ENCODE data around the gene TPRG1.

Gene TPRG1

GRCh38 chr3:189170559-189170958 lies 1.2 kb upstream of the TPRG1 start:
- no peak overlapping the region for H3K9ac ChIP-seq (ENCODE audit: low read length)
- H3K9me2 ChIP-seq (replicated peaks; ENCODE audit: insufficient read depth, low read length), result no peaks in the 10 kb centered on the region
- no peaks in the 10 kb centered on the region for H3K79me2 ChIP-seq (ENCODE audit: insufficient read depth, low read length)
- H3K9me3 ChIP-seq (ENCODE audit: insufficient read depth, low read length), result no peaks in the 10 kb centered on the region
- H3F3A ChIP-seq (ENCODE audit: insufficient read depth), result no peaks in the 10 kb centered on the region
- H2AFZ ChIP-seq (ENCODE audit: low read depth, low read length, severe bottlenecking), result no peak overlapping the region
- H3K4me2 ChIP-seq (ENCODE audit: low read depth, low read length, poor library complexity, severe bottlenecking), result no peak overlapping the region
- no peak for TF ChIP-seq EZH2phosphoT487 (conservative IDR thresholded peaks at IDR 0.05; ENCODE audit: low read length)
- TF ChIP-seq CTCF (IDR thresholded peaks at IDR 0.05; ENCODE audit: insufficient read depth, low read length, poor library complexity, severe bottlenecking), result no peak
- no peak overlapping the region for H3K27ac ChIP-seq (ENCODE audit: low read depth, low read length)
- H3K36me3 ChIP-seq (ENCODE audit: low read length), result no peaks in the 10 kb centered on the region
- H4K20me1 ChIP-seq (ENCODE audit: low read depth, low read length), result no peaks in the 10 kb centered on the region
- H3K4me3 ChIP-seq (ENCODE audit: insufficient read depth, low read length, poor library complexity, severe bottlenecking), result no peak overlapping the region
- H3K27me3 ChIP-seq (ENCODE audit: low read length), result no peaks in the 10 kb centered on the region

GRCh38 chr3:189172668-189173419 lies 1.1 kb downstream of the TPRG1 start:
- H3K36me3 ChIP-seq (ENCODE audit: low read length), result no peaks in the 10 kb centered on the region
- no peak overlapping the region for H2AFZ ChIP-seq (ENCODE audit: low read depth, low read length, severe bottlenecking)
- no peaks in the 10 kb centered on the region for H3F3A ChIP-seq (ENCODE audit: insufficient read depth)
- H3K79me2 ChIP-seq (ENCODE audit: insufficient read depth, low read length), result no peaks in the 10 kb centered on the region
- H3K27ac ChIP-seq (ENCODE audit: low read depth, low read length), result no peak overlapping the region
- H3K4me3 ChIP-seq (ENCODE audit: insufficient read depth, low read length, poor library complexity, severe bottlenecking), result no peak overlapping the region
- H4K20me1 ChIP-seq (ENCODE audit: low read depth, low read length), result no peaks in the 10 kb centered on the region
- H3K9me3 ChIP-seq (ENCODE audit: insufficient read depth, low read length), result no peaks in the 10 kb centered on the region
- TF ChIP-seq CTCF (IDR thresholded peaks at IDR 0.05; ENCODE audit: insufficient read depth, low read length, poor library complexity, severe bottlenecking) (no peak), EZH2phosphoT487 (conservative IDR thresholded peaks at IDR 0.05; ENCODE audit: low read length) (no peak)
- H3K27me3 ChIP-seq (ENCODE audit: low read length), result no peaks in the 10 kb centered on the region
- no peak overlapping the region for H3K4me2 ChIP-seq (ENCODE audit: low read depth, low read length, poor library complexity, severe bottlenecking)
- H3K9ac ChIP-seq (ENCODE audit: low read length), result no peak overlapping the region
- no peaks in the 10 kb centered on the region for H3K9me2 ChIP-seq (replicated peaks; ENCODE audit: insufficient read depth, low read length)

GRCh38 chr3:189184566-189184965 lies 12.8 kb downstream of the TPRG1 start:
- Histone ChIP-seq H3K36me3 (ENCODE audit: low read length) (no peaks in the 10 kb centered on the region), H3K9me3 (ENCODE audit: insufficient read depth, low read length) (peaks cover 6% of the 10 kb centered on the region; the same call in 1 of the 2 replicates), H3K4me3 (ENCODE audit: insufficient read depth, low read length, poor library complexity, severe bottlenecking) (no peak overlapping the region), H2AFZ (ENCODE audit: low read depth, low read length, severe bottlenecking) (no peak overlapping the region), H3K4me2 (ENCODE audit: low read depth, low read length, poor library complexity, severe bottlenecking) (no peak overlapping the region), H3K79me2 (ENCODE audit: insufficient read depth, low read length) (no peaks in the 10 kb centered on the region), H3K9ac (ENCODE audit: low read length) (no peak overlapping the region), H3F3A (ENCODE audit: insufficient read depth) (no peaks in the 10 kb centered on the region), H4K20me1 (ENCODE audit: low read depth, low read length) (no peaks in the 10 kb centered on the region), H3K9me2 (replicated peaks; ENCODE audit: insufficient read depth, low read length) (no peaks in the 10 kb centered on the region), H3K27ac (ENCODE audit: low read depth, low read length) (no peak overlapping the region), H3K27me3 (ENCODE audit: low read length) (no peaks in the 10 kb centered on the region)
- TF ChIP-seq CTCF (IDR thresholded peaks at IDR 0.05; ENCODE audit: insufficient read depth, low read length, poor library complexity, severe bottlenecking) (no peak), EZH2phosphoT487 (conservative IDR thresholded peaks at IDR 0.05; ENCODE audit: low read length) (no peak)

All from SU-DHL-6 (cell line).